ENCODE measurements around the gene SOX12. TPM values are rescaled to one million over a fixed set of nuclear protein-coding genes. Genes with fewer than 3 reads are reported as not detected.
A peak's percentile ranks its signal among the peaks of the same experiment; 100 is the strongest.

Gene SOX12
- total RNA-seq, 1 experiment from 2014 or later: 59.1 TPM

GRCh38 chr20:347640-348484 is 22.5 kb downstream of the SOX12 start:
- ATAC-seq: peak; percentile 80
- POLR2A ChIA-PET: interaction anchor here (0.5 to 1.7 kb wide), 12 partner anchors 8 to 69 kb away, joined by 3 to 13 read pairs (median 4); partner anchors contain the start of gene SOX12
- CTCF ChIA-PET: interaction anchor here (0.9 to 4.2 kb wide), 13 partner anchors 8 to 195 kb away, joined by 3 to 37 read pairs (median 4); partner anchors contain the start of genes SOX12, TBC1D20 and TRIB3
- DNase-seq (ENCODE audit: low spot score): peak; percentile 97
- Mint-ChIP-seq H3K9me3 (no peaks in the 10 kb centered on the region), H3K4me3 (peak overlapping the region; percentile 89), H3K27ac (peak overlapping the region; percentile 93), H3K27me3 (ENCODE audit: low read depth) (peaks cover 15% of the 10 kb centered on the region), H3K4me1 (peaks cover 17% of the 10 kb centered on the region), H3K36me3 (peaks cover 2% of the 10 kb centered on the region; the same call in 1 of the 2 replicates)
- no peak for TF ChIP-seq SMAD4 (CRISPR knock-in tag; IDR thresholded peaks at IDR 0.05)
- TF ChIP-seq, protein P1, sequence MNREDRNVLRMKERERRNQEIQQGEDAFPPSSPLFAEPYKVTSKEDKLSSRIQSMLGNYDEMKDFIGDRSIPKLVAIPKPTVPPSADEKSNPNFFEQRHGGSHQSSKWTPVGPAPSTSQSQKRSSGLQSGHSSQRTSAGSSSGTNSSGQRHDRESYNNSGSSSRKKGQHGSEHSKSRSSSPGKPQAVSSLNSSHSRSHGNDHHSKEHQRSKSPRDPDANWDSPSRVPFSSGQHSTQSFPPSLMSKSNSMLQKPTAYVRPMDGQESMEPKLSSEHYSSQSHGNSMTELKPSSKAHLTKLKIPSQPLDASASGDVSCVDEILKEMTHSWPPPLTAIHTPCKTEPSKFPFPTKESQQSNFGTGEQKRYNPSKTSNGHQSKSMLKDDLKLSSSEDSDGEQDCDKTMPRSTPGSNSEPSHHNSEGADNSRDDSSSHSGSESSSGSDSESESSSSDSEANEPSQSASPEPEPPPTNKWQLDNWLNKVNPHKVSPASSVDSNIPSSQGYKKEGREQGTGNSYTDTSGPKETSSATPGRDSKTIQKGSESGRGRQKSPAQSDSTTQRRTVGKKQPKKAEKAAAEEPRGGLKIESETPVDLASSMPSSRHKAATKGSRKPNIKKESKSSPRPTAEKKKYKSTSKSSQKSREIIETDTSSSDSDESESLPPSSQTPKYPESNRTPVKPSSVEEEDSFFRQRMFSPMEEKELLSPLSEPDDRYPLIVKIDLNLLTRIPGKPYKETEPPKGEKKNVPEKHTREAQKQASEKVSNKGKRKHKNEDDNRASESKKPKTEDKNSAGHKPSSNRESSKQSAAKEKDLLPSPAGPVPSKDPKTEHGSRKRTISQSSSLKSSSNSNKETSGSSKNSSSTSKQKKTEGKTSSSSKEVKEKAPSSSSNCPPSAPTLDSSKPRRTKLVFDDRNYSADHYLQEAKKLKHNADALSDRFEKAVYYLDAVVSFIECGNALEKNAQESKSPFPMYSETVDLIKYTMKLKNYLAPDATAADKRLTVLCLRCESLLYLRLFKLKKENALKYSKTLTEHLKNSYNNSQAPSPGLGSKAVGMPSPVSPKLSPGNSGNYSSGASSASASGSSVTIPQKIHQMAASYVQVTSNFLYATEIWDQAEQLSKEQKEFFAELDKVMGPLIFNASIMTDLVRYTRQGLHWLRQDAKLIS (CRISPR knock-in tag; IDR thresholded peaks at IDR 0.05; ENCODE audit: borderline replicate concordance): no peak
- TF ChIP-seq FOXK1 (CRISPR knock-in tag; IDR thresholded peaks at IDR 0.05): peak; percentile 28; the same call in 1 of the 2 replicates
- TF ChIP-seq, protein P2, sequence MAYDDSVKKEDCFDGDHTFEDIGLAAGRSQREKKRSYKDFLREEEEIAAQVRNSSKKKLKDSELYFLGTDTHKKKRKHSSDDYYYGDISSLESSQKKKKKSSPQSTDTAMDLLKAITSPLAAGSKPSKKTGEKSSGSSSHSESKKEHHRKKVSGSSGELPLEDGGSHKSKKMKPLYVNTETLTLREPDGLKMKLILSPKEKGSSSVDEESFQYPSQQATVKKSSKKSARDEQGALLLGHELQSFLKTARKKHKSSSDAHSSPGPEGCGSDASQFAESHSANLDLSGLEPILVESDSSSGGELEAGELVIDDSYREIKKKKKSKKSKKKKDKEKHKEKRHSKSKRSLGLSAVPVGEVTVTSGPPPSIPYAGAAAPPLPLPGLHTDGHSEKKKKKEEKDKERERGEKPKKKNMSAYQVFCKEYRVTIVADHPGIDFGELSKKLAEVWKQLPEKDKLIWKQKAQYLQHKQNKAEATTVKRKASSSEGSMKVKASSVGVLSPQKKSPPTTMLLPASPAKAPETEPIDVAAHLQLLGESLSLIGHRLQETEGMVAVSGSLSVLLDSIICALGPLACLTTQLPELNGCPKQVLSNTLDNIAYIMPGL (CRISPR knock-in tag; IDR thresholded peaks at IDR 0.05): peak; percentile 53; the same call in 1 of the 2 replicates
- TF ChIP-seq, protein P3, sequence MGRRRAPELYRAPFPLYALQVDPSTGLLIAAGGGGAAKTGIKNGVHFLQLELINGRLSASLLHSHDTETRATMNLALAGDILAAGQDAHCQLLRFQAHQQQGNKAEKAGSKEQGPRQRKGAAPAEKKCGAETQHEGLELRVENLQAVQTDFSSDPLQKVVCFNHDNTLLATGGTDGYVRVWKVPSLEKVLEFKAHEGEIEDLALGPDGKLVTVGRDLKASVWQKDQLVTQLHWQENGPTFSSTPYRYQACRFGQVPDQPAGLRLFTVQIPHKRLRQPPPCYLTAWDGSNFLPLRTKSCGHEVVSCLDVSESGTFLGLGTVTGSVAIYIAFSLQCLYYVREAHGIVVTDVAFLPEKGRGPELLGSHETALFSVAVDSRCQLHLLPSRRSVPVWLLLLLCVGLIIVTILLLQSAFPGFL (CRISPR knock-in tag; IDR thresholded peaks at IDR 0.05; ENCODE audit: borderline replicate concordance): no peak
- TF ChIP-seq E2F4 (CRISPR knock-in tag; IDR thresholded peaks at IDR 0.05; ENCODE audit: borderline replicate concordance, low read depth): no peak
- TF ChIP-seq ZNF532 (CRISPR knock-in tag; IDR thresholded peaks at IDR 0.05; ENCODE audit: borderline replicate concordance): no peak
- TF ChIP-seq ZNF423 (CRISPR knock-in tag; IDR thresholded peaks at IDR 0.05): no peak
- no peak for TF ChIP-seq SOX15 (CRISPR knock-in tag; IDR thresholded peaks at IDR 0.05)
- TF ChIP-seq MXD4 (CRISPR knock-in tag; IDR thresholded peaks at IDR 0.05; ENCODE audit: borderline replicate concordance): no peak
- peak; percentile 26; the same call in 1 of the 2 replicates for TF ChIP-seq ZNF232 (CRISPR knock-in tag; IDR thresholded peaks at IDR 0.05)
- TF ChIP-seq CDX4 (CRISPR knock-in tag; IDR thresholded peaks at IDR 0.05; ENCODE audit: borderline replicate concordance): no peak
- TF ChIP-seq TEAD1 (CRISPR knock-in tag; IDR thresholded peaks at IDR 0.05): peak; percentile 74; the same call in 1 of the 2 replicates
- TF ChIP-seq ZNF138 (CRISPR knock-in tag; conservative IDR thresholded peaks at IDR 0.05): no peak
- TF ChIP-seq NR3C1 (CRISPR knock-in tag; conservative IDR thresholded peaks at IDR 0.05; ENCODE audit: low read depth): no peak
- TF ChIP-seq CREB1 (CRISPR knock-in tag; IDR thresholded peaks at IDR 0.05): 0 out of 2 replicates have a peak, but pooled peaks have one; percentile 1
- peak; percentile 66; the same call in 1 of the 2 replicates for TF ChIP-seq CBFB (CRISPR knock-in tag; IDR thresholded peaks at IDR 0.05; ENCODE audit: low read depth)
- TF ChIP-seq ZBTB21 (CRISPR knock-in tag; IDR thresholded peaks at IDR 0.05; ENCODE audit: borderline replicate concordance): 0 out of 2 replicates have a peak, but pooled peaks have one; percentile 52
- TF ChIP-seq ATF6 (CRISPR knock-in tag; IDR thresholded peaks at IDR 0.05): no peak

Data from WTC11 (cell line).